ENCODE measurements around the gene RBP7.
"Not testable (repeated sequence)": the region's sequence is repeated elsewhere in the genome, so short reads cannot be mapped to it uniquely, and the experiment has no call there.

- not testable (repeated sequence) for TF ChIP-seq CTCF (IDR thresholded peaks at IDR 0.05; ENCODE audit: extremely low read depth in 1 of 2, insufficient read depth in 1 of 2, low read depth in 1 of 2, low read length in 2 of 2); POLR2A (IDR thresholded peaks at IDR 0.05; ENCODE audit: low read depth, low read length)
These were observed 8.2 kb downstream of the RBP7 start for GRCh38 chr1:10005248-10005647.

Data from endothelial cell of umbilical vein (primary cell).